ENCODE data around the gene MAEA. TPM values are rescaled to one million over a fixed set of nuclear protein-coding genes. Genes with fewer than 3 reads are reported as not detected.

The MAEA gene
- total and polyA plus RNA-seq, 2 experiments from 2014 or later = 49.8 to 99.0 TPM

DNA sequence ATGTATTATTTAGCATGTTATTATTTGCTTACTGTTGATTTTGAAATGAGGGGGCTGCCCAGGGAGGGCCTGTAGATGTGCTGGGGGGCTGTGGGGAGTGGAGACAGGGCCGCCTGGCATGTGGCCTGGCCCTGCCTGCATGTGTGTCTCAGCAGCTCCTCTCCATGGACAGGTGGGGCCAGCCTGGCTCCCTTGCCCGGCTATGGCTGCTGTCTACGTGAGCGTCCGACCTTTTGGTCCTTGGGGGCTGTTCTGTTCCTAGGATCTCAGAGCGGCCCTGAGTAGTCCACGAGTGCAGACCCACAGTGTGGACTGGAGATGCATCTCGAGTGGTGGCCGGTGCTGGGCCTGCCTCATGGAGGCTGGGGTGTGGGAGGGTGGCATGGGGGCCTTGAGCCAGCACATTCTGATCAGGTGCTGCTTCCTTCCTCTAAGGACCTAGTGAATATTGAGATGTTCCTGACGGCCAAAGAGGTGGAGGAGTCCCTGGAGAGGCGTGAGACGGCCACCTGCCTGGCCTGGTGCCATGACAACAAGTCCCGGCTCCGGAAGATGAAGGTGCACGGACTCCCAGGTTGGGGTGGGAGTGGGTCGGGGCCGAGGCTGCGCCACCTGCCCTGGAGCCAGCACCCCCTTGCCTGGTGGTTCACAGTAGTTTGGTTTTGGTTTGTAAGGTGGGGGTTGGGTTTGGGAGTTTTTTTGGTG, 32.4 kb downstream of the MAEA start:
- Histone ChIP-seq H3K4me1 (ENCODE audit: insufficient read depth) (no peaks in the 10 kb centered on the region), H3K27ac (ENCODE audit: low read depth) (no peak overlapping the region), H3K9me2 (ENCODE audit: insufficient read depth) (no peaks in the 10 kb centered on the region), H2AFZ (no peak overlapping the region), H3F3A (replicated peaks; ENCODE audit: low read depth) (no peaks in the 10 kb centered on the region), H3K4me2 (no peak overlapping the region), H4K20me1 (replicated peaks; ENCODE audit: insufficient read depth) (no peaks in the 10 kb centered on the region; the same call in 1 of the 2 replicates), H3K27me3 (ENCODE audit: insufficient read depth) (no peaks in the 10 kb centered on the region), H3K79me2 (replicated peaks; ENCODE audit: insufficient read depth) (peaks cover 6% of the 10 kb centered on the region; the same call in 1 of the 2 replicates), H3K36me3 (ENCODE audit: insufficient read depth) (peaks cover 4% of the 10 kb centered on the region), H3K4me3 (no peak overlapping the region)
- Mint-ChIP-seq H3K27me3 (ENCODE audit: insufficient read depth, low read depth, poor library complexity) (no peaks in the 10 kb centered on the region), H3K4me1 (peaks cover 7% of the 10 kb centered on the region; the same call in 2 of the 3 replicates), H3K9me3 (no peaks in the 10 kb centered on the region; the same call in 2 of the 3 replicates), H3K27ac (peak overlapping the region; percentile 59; the same call in 1 of the 2 replicates), H3K4me3 (no peak overlapping the region), H3K36me3 (ENCODE audit: low read depth) (peaks cover 53% of the 10 kb centered on the region)
- ATAC-seq (no peak), DNase-seq (ENCODE audit: low spot score) (no peak)
- no peak for TF ChIP-seq CREB1 (CRISPR knock-in tag; IDR thresholded peaks at IDR 0.05; ENCODE audit: low read depth)
- TF ChIP-seq EZH2phosphoT487 (IDR thresholded peaks at IDR 0.05; ENCODE audit: unreplicated experiment) = no peak
- no peak for TF ChIP-seq NANOG (IDR thresholded peaks at IDR 0.05; ENCODE audit: borderline replicate concordance)
- no peak for TF ChIP-seq STAT1 (IDR thresholded peaks at IDR 0.05; ENCODE audit: unreplicated experiment)
- TF ChIP-seq, protein P1, sequence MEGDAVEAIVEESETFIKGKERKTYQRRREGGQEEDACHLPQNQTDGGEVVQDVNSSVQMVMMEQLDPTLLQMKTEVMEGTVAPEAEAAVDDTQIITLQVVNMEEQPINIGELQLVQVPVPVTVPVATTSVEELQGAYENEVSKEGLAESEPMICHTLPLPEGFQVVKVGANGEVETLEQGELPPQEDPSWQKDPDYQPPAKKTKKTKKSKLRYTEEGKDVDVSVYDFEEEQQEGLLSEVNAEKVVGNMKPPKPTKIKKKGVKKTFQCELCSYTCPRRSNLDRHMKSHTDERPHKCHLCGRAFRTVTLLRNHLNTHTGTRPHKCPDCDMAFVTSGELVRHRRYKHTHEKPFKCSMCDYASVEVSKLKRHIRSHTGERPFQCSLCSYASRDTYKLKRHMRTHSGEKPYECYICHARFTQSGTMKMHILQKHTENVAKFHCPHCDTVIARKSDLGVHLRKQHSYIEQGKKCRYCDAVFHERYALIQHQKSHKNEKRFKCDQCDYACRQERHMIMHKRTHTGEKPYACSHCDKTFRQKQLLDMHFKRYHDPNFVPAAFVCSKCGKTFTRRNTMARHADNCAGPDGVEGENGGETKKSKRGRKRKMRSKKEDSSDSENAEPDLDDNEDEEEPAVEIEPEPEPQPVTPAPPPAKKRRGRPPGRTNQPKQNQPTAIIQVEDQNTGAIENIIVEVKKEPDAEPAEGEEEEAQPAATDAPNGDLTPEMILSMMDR (conservative IDR thresholded peaks at IDR 0.05; ENCODE audit: low read depth in 2 of 2) = no peak
- TF ChIP-seq POLR2AphosphoS5 (IDR thresholded peaks at IDR 0.05; ENCODE audit: low read depth) = no peak
- TF ChIP-seq, protein P2, sequence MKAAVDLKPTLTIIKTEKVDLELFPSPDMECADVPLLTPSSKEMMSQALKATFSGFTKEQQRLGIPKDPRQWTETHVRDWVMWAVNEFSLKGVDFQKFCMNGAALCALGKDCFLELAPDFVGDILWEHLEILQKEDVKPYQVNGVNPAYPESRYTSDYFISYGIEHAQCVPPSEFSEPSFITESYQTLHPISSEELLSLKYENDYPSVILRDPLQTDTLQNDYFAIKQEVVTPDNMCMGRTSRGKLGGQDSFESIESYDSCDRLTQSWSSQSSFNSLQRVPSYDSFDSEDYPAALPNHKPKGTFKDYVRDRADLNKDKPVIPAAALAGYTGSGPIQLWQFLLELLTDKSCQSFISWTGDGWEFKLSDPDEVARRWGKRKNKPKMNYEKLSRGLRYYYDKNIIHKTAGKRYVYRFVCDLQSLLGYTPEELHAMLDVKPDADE (IDR thresholded peaks at IDR 0.05) = no peak
- TF ChIP-seq, protein P3, sequence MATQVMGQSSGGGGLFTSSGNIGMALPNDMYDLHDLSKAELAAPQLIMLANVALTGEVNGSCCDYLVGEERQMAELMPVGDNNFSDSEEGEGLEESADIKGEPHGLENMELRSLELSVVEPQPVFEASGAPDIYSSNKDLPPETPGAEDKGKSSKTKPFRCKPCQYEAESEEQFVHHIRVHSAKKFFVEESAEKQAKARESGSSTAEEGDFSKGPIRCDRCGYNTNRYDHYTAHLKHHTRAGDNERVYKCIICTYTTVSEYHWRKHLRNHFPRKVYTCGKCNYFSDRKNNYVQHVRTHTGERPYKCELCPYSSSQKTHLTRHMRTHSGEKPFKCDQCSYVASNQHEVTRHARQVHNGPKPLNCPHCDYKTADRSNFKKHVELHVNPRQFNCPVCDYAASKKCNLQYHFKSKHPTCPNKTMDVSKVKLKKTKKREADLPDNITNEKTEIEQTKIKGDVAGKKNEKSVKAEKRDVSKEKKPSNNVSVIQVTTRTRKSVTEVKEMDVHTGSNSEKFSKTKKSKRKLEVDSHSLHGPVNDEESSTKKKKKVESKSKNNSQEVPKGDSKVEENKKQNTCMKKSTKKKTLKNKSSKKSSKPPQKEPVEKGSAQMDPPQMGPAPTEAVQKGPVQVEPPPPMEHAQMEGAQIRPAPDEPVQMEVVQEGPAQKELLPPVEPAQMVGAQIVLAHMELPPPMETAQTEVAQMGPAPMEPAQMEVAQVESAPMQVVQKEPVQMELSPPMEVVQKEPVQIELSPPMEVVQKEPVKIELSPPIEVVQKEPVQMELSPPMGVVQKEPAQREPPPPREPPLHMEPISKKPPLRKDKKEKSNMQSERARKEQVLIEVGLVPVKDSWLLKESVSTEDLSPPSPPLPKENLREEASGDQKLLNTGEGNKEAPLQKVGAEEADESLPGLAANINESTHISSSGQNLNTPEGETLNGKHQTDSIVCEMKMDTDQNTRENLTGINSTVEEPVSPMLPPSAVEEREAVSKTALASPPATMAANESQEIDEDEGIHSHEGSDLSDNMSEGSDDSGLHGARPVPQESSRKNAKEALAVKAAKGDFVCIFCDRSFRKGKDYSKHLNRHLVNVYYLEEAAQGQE (IDR thresholded peaks at IDR 0.05; ENCODE audit: unreplicated experiment) = no peak
- no peak for TF ChIP-seq JUNB (IDR thresholded peaks at IDR 0.05; ENCODE audit: unreplicated experiment)
- TF ChIP-seq, protein P4, sequence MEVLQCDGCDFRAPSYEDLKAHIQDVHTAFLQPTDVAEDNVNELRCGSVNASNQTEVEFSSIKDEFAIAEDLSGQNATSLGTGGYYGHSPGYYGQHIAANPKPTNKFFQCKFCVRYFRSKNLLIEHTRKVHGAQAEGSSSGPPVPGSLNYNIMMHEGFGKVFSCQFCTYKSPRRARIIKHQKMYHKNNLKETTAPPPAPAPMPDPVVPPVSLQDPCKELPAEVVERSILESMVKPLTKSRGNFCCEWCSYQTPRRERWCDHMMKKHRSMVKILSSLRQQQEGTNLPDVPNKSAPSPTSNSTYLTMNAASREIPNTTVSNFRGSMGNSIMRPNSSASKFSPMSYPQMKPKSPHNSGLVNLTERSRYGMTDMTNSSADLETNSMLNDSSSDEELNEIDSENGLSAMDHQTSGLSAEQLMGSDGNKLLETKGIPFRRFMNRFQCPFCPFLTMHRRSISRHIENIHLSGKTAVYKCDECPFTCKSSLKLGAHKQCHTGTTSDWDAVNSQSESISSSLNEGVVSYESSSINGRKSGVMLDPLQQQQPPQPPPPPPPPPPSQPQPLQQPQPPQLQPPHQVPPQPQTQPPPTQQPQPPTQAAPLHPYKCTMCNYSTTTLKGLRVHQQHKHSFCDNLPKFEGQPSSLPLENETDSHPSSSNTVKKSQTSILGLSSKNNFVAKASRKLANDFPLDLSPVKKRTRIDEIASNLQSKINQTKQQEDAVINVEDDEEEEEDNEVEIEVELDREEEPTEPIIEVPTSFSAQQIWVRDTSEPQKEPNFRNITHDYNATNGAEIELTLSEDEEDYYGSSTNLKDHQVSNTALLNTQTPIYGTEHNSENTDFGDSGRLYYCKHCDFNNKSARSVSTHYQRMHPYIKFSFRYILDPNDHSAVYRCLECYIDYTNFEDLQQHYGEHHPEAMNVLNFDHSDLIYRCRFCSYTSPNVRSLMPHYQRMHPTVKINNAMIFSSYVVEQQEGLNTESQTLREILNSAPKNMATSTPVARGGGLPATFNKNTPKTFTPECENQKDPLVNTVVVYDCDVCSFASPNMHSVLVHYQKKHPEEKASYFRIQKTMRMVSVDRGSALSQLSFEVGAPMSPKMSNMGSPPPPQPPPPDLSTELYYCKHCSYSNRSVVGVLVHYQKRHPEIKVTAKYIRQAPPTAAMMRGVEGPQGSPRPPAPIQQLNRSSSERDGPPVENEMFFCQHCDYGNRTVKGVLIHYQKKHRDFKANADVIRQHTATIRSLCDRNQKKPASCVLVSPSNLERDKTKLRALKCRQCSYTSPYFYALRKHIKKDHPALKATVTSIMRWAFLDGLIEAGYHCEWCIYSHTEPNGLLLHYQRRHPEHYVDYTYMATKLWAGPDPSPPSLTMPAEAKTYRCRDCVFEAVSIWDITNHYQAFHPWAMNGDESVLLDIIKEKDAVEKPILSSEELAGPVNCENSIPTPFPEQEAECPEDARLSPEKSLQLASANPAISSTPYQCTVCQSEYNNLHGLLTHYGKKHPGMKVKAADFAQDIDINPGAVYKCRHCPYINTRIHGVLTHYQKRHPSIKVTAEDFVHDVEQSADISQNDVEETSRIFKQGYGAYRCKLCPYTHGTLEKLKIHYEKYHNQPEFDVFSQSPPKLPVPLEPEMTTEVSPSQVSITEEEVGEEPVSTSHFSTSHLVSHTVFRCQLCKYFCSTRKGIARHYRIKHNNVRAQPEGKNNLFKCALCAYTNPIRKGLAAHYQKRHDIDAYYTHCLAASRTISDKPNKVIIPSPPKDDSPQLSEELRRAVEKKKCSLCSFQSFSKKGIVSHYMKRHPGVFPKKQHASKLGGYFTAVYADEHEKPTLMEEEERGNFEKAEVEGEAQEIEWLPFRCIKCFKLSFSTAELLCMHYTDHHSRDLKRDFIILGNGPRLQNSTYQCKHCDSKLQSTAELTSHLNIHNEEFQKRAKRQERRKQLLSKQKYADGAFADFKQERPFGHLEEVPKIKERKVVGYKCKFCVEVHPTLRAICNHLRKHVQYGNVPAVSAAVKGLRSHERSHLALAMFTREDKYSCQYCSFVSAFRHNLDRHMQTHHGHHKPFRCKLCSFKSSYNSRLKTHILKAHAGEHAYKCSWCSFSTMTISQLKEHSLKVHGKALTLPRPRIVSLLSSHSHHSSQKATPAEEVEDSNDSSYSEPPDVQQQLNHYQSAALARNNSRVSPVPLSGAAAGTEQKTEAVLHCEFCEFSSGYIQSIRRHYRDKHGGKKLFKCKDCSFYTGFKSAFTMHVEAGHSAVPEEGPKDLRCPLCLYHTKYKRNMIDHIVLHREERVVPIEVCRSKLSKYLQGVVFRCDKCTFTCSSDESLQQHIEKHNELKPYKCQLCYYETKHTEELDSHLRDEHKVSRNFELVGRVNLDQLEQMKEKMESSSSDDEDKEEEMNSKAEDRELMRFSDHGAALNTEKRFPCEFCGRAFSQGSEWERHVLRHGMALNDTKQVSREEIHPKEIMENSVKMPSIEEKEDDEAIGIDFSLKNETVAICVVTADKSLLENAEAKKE (CRISPR knock-in tag; IDR thresholded peaks at IDR 0.05) = no peak
- TF ChIP-seq ZNF114 (CRISPR knock-in tag; IDR thresholded peaks at IDR 0.05) = no peak
- no peak for TF ChIP-seq EZH2 (IDR thresholded peaks at IDR 0.05; ENCODE audit: low read depth, unreplicated experiment)
- TF ChIP-seq ZNF331 (CRISPR knock-in tag; IDR thresholded peaks at IDR 0.05; ENCODE audit: low read depth) = no peak
